Transverse colon (tissue), 3 donors: ENCODE results near the gene FSTL5.

Experiments used
- CTCF ChIP-seq, 5 experiments: fragments of 200-600 bp in 3 of 5; fragments of 450-650 bp in 2 of 5; sonication (generic) in 3 of 5; IDR thresholded peaks; 1 replicate in 2 of 5; 2 replicates in 3 of 5; pipeline ENCODE4 v1.5.1; 2016 to 2017; ENCODE audit warnings: antibody characterized with exemption in 5 of 5, inconsistent platforms in 3 of 5, mild to moderate bottlenecking in 2 of 5, moderate library complexity in 1 of 5
- POLR2A ChIP-seq: fragments of 450-650 bp; IDR thresholded peaks from one replicate; pipeline ENCODE4 v1.6.1; 2016; ENCODE audit warnings: antibody characterized with exemption, mild to moderate bottlenecking, moderate library complexity

DNA sequence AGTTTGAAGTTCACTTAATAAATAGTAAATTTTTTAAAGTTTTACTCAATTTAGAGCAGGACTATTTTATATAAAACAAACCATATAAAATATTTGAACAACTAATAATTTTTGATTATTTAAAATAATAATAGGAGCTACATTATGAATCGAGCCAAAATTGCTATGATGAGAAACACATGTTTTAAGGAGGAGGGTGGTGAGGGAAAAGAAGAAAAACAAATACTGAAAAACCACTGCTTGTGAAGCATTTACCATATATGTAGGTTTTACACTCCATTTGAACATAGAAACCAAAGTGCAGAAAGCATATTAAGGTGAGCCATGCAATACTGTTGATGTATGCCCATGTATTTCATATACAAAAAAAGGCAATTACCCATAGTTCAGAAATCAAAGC, 448.9 kb downstream of the FSTL5 start:
- no peak for TF ChIP-seq POLR2A
- TF ChIP-seq CTCF (IDR thresholded peaks at IDR 0.05), result no peak
